ENCODE data around the gene INPP4A.
"Not testable (repeated sequence)": the region's sequence is repeated elsewhere in the genome, so short reads cannot be mapped to it uniquely, and the experiment has no call there.

The INPP4A gene

DNA sequence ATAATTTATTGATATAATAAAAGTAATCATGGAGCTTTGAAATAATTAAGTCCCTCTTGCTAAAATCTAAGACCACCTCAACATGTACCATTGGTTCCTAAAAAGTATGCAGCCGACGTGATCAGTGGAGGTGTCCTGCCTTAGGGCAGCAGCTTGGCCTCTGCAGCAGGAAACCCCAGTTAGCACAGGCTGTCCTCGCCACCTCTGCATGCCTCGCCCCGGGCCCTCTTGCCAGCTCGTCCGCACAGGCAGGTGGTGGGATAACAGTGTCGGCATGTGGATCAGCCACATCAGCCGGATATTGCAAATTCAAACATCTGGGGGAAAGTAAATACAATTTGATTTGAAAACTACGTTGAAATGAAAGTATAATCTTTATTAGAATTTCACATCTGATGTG lies 140.7 kb downstream of the INPP4A start:
- DNase-seq (ENCODE audit: low read depth in 2 of 2) = no peak

DNA sequence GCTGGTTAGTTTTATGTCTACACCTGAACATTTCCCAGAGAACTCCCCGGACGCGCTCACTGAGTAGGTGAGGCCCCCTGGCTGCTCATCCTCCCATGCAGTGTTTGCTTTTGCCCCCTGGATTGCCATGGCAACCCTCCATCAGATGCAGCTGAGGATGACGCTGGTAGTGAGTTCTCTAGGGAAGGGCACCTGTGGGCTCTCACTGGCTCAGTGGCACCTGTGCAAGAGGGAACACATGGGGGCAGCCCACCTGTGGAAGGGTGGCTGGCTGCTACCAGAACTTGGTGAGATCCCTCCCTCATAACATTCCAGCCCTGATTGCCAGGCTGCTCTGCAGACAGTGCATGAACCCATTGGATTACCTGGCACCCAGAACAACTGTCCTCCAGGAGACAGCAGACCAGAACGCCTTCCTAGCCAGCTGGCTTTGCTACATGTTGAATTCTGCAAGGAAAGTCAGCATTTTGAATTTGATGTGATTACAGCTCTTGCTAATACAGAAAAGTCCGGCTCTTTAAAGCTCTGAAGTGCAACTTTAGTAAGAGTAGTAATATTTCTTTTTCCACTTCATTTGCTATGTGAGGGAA lies 142.0 kb downstream of the INPP4A start:
- DNase-seq (ENCODE audit: low read depth in 2 of 2) = no peak

DNA sequence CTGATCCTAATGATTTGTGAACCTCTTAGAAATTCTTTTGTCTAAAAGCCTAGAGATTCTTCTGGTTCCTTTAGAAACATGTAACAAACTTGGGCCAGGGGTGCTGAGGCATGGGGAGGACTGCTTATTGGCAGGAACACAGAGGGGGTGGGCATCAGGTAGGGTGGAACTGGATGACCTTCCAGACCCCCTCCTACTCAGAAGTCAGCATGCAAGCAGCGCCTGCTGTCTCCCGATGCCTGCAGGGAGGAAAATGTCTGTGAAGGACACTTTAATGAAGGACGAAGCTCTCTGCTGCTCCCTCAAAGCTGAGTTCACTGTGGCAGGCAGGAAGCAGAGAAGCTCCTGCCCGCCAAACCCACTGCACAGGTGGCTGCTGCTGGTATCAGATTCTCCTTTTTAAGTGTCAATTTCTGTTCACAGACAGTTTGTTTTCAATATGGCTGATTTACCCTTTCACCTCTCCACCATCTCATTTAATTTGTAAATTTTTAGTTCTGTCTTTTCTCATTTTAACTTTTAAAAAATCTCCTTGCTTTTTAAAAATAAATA lies 144.3 kb downstream of the INPP4A start:
- DNase-seq (ENCODE audit: low read depth in 2 of 2) = no peak

DNA sequence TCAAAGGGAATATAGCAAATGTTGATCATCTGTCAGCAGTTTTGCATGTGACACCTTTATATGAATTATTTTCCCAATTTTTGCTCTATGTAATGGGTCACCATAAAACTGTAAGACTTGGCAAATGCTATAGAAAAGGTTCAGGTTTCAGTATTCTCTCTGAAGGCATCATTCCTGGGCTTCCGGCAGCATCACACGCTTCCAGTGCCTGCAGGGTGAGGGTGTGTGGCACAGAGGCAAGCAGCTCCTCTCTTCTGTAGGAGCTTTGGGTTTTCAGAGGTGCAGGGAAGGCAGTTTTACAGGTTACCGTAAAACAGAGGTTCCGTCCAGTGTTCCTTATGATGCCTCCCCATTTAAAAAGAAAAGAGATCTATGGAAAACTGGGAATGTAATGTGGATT lies 144.8 kb downstream of the INPP4A start:
- no peak for DNase-seq (ENCODE audit: low read depth in 2 of 2)

DNA sequence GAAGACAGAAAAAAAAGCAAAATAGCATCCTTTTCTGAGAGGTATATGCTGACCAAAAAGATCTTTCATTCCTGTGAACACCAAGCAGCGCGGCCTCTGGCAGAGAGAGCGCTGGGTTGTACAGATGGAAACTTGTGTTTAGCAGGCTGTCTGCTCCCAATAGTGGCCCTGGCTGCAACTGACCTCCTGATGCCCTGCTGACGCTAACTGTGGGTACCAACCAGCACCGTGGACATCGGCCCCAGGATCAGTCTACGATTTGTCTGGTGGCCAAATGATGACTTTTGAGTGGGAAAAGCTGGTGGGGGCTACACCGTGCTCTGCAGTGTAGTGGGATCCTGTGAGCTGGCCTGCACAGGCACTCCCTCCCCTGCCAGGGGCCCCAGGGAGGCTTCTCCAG lies 147.9 kb downstream of the INPP4A start:
- DNase-seq (ENCODE audit: low read depth in 2 of 2) = no peak

DNA sequence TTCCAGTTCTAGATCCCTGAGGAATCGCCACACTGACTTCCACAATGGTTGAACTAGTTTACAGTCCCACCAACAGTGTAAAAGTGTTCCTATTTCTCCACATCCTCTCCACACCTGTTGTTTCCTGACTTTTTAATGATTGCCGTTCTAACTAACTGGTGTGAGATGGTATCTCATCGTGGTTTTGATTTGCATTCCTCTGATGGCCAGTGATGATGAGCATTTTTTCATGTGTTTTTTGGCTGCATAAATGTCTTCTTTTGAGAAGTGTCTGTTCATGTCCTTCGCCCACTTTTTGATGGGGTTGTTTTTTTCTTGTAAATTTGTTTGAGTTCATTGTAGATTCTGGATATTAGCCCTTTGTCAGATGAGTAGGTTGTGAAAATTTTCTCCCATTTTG lies 150.0 kb downstream of the INPP4A start:
- DNase-seq (ENCODE audit: low read depth in 2 of 2) = not testable (repeated sequence)

DNA sequence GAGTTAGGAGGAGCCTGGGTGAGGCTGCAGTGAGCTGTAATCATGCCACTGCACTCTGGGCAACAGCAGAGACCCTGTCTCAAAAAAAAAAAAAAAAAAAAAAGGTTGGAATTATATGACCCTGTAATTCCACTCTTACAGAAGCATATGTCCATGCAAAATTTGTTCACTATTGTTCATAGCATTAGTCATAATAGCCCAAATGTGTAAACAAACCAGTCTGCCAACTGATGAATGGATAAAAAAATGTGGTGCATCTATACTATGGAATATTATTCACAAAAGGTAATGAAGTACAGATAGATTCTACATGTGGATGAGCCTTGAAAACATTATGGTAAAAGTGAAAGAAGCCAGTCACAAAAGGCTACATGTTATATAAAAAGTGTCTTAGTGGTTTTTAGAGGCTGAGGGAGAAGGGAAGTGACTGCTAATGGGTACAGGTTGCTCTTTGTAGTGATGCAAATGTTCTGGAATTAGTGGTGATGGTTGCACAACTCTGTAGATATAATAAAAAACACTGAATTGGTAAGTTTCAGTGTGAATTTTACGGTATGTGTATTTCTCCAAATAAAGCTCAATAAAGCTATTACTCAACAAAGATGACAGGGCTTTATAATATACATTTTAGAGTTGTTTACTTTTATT lies 154.2 kb downstream of the INPP4A start:
- DNase-seq (ENCODE audit: low read depth in 2 of 2) = no peak

DNA sequence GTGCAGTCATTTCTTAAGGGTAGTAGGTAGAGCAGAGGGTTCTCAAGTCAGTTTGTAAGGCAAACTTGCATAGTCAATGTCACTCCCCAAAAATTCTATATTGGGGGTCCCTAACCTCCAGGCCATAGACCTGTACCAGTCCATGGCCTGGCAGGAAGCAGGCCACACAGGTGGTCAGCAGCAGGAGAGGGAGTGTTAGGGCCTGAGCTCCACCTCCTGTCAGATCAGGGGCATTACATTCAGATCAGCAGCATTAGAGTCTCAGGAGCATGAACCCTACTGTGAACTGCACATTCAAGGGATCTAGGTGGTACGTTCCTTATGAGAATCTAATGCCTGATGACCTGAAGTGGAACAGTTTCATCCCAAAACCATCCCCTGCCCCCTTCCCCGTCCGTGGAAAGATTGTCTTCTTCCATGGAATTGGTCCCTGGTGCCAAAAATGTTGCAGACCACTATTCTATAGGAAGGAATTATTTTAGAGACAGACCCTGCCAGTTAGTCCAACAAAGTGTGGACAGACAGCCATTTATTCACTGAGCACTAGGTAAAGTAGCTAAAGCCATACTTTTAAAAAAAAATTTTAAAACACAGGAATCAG lies 157.0 kb downstream of the INPP4A start:
- no peak for DNase-seq (ENCODE audit: low read depth in 2 of 2)

DNA sequence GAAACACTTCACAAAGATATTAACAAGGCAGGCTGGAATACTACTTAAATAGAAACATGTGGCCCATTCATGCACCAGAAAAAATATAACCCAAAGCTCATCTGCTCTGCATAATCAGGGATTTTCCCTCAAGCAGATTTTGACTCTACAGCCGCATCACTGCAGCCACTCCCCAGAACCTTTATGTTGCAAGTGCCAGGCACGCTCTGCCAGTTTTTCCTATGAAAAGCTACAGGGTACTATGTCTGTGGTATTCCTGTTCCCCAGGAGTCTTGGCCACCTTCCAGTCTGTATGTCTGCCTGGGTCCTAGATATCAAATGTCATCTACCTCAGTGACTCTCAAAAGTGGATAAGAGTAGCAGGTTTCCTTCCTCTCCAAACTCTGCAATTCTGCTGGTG lies 159.9 kb downstream of the INPP4A start:
- no peak for DNase-seq (ENCODE audit: low read depth in 2 of 2)

DNA sequence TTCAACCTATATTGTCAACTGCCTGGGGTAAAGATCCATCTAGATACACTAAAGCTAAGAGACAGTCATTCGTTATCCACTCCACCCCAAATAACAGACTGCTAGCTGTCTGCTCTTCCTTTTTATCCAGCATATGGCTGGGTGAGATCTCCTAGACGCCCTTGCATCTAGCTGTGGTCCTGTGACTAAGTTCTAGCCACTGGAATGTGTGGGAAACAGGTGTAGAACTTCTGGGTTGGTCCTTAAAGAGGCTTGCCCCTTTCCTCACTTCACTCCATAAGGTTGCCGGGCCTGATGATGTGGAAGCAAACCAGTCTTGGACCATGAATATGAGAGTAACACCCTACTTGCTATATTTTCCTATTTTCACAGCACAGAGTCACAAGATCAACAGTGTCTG lies 160.4 kb downstream of the INPP4A start:
- no peak for DNase-seq (ENCODE audit: low read depth in 2 of 2)

DNA sequence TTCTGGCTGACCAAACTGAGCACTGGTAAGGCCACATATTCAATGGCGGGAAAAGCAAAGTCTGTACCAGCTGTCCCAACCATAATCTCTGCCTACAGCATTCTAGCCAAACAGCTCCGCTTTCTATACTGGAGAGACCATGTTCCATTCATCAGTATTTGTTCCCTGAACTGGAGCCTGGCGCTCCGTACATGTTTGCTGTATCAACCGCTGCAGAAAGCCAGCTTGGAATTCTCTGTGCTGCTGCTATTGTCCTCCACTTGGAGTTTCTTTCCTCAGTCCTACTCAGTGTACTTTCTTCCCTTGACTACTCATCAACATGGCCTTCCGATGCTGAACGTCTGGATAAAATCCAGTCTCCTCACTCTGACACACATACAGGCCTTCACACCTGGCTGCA lies 161.8 kb downstream of the INPP4A start:
- no peak for DNase-seq (ENCODE audit: low read depth in 2 of 2)

DNA sequence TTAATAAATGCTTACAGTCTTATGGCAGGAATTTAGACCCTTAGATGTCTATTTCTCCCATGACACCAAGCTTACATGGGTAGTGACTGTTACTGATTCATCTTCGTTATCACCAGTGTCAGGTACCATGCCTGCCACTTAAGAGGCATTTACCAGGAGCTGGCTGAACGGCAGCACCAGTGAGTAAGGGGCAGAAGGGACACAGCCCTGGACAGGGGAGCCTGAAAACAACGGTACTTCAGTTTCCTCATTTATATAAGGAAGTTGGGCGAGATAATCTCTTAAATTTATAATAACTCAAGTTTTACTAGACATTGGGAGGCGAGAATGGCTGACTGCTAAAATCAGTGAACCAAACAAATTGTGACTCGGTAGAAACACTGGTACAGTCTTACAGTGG lies 162.4 kb downstream of the INPP4A start:
- no peak for DNase-seq (ENCODE audit: low read depth in 2 of 2)

DNA sequence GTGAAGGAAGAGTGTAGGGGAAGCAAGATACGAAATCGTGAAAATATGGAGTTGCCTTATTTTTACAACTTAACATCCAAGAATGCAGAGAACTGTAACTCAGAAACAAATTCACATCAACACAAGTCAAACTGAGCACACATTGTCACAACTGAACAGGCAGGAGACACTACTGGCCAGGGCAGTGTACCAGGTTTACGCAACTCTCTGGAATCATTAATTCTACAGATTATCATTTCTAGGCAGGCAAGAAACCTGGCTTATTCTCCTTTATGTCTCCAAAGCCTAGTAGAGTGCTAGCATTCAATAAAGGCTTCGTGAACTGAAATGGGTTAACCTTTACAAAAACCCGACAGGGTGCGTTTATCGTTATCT lies 163.1 kb downstream of the INPP4A start:
- DNase-seq (ENCODE audit: low read depth in 2 of 2) = no peak

DNA sequence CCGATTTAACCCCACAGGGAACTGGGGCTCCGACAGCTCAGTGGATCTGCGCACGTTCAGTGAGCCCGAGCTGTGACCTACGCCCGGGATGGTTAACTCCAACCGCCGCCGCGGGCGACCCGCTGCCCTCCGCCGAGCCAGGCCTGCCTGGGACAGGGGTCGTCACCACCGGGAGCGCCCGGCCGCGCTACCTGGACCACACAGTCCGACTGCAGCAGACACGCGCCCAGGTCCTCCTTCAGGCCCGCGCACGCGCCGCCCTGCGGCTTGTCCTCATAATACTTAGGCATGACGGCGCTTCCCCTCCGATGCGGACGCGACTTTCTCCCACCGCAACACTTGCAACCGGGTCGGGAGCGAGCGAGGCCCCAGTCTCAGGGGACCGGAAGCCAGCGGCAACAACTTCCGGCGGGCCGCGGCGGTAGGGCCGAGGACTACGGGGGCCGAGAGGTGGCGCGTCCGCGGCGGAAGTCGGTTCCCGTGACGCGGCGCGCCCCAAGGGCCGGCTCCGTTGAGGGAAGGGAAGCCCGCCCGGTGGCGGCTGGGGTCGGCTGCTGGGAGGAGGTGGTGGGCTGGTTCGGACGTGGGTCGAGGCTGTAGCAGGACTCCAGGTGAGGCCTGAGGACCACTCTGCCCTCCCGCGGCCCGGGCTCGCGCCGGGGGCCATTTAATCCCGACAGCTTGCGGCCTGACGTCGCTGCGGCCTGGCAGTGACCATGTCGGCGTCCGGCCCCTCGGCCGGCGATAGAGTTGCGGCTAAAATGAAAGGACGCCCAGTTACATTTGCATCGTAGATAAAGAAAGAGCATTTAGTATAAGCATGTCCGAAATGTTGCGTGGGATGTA lies 163.7 kb downstream of the INPP4A start, which contains the start of the genes COA5 and UNC50:
TSS of gene COA5 (minus strand) at position 397 of the 846 bp plus-strand sequence. CDS start at position 290, 107 bp downstream.
TSS of gene UNC50 (plus strand) at position 474 of the 846 bp plus-strand sequence. CDS start 1,171 bp downstream, outside the sequence.
- DNase-seq (ENCODE audit: low read depth in 2 of 2) = peak; percentile 67 to 68

DNA sequence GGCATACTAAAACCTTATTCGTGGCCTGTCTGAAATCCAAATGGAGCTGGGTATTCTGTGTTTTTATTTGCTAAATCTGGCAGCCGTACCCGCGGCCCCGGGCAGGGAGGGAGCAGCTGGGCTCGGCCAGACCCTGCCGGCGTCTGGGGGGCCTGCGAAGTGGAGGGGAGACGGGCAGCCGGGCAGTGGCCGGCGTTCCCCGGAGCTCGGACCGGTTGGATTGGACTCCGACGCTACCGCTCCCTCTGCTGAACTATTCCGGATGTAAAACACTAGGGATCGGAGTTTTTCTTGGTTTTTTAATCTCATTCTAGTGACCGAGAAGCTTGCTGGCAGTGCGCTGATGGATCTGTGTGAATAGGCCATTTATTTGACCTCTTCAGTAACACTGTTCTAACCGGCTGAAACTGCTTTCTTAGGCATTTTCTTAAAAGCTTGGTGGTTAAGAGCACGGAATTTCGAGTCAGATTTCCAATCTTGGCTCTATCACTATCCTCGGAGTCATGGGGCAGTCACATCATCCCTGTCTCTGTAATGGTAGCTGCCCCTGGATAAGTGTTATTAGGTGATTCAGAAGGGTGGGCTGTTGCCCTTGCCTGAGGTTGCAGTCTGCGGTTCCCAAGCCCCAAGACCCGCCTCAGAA lies 164.4 kb downstream of the INPP4A start:
- DNase-seq (ENCODE audit: low read depth in 2 of 2) = no peak

DNA sequence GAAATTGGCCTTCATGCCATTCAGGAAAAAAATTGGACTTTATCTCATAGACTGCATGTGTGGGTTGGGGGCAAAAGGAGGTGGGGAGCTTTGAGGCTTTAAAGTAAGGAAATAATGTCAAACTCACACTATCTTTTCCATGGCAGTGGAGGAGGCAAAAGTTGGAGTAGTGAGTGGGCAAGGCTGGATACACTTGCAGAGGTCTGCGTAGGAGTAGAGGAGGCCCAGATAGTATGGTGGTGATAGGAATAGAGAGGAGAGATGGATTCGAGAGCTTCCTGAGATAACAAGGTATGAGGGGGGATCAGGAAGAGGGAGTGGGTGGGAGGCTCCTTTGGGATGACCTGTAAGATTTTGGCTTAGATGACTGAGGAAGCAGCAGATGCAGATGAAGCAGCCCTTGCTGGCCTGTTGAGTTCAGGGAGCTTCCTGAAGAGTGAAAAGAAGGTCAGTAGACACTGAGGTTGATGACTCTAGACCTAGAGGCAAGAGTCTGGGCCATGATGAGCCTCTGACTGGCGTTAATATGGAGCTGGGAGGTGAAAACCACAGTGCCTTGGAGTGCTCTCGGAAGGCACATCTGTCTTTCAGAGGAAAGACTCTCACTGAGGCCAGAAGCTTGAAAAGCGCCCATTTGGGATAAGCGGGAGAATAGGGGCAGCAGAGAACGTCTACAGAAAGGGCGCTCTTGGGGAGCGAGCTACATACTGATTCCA lies 169.5 kb downstream of the INPP4A start:
- no peak for DNase-seq (ENCODE audit: low read depth in 2 of 2)

DNA sequence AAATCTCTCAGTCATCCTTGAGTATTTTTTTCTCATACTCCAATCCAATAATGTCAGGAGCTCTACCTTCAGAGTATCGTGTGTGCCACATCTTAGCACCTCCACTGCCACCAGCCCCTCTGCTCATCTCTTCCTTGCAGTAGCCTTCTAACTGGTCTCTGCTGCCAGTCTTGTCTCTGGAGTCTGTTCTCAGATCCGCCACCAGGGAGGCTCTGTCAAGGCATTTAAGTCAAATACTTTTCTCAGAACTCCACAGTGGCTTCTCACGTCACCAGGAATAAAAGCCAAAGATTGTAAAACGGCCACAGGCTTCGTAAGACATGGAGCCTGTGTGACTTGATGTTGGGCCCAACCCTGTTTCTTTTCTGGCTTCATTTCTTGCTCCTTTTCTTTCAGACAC lies 170.8 kb downstream of the INPP4A start:
- DNase-seq (ENCODE audit: low read depth in 2 of 2) = no peak

DNA sequence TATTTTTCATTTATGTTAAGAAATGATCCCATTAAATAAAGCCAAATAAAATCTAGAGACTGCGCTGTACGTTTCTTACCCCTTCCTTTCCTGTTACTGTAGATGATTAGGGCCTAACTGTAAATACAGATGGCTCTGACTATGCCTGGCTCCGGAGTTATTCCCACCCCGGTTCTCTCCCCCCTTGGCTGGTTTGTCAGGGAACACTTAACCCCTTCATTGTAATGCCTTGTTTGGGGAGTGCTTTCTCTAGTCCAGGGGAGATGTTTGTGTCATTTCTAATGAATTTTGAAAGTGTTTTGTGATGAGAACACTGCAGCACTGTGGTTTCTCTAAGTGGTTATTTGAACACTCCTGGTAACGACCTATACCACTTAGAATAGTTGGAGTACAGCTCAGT lies 172.5 kb downstream of the INPP4A start:
- DNase-seq (ENCODE audit: low read depth in 2 of 2) = no peak

DNA sequence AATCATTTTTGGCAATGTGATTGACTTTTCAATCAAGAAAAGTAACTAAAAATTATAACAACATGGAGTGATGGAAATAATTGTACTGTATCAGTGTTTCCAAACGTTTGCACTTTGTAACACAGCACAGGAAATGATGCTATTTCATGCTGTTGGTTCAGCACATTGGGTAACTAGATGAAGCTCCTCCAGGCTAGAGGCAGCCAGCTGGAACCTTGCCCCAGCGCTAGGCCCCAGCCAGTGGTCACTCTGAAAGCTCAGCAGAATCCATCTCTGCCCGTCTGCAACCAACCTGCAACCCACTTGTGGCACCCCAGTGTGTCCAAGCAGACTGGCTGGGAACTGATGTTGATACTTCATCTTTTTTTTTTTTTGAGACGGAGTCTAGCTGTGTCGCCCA lies 179.0 kb downstream of the INPP4A start:
- no peak for DNase-seq (ENCODE audit: low read depth in 2 of 2)

DNA sequence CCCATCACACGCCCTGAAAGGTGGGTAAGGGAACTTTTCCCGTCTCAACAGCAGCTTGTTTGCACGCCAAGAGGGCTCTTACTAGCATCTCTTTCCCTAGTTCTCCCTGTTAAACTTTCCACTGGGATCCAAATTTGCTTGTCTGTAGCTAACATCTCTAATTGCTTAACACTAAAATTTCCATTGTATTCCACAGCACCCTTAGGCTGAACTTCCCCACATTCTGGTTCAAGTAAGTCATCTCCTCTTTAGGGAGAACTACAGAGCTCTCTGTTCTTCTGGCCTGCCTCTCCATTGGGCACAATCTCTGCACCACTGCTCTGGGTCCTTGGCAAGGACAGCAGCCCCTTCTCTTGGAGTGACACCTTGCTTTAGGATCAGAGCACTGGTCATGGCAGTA lies 187.7 kb downstream of the INPP4A start:
- no peak for DNase-seq (ENCODE audit: low read depth in 2 of 2)

Data from fibroblast of skin of left biceps (primary cell).